Activated effector memory CD4-positive, alpha-beta T cell treated with anti-CD3 and anti-CD28 coated beads, Interleukin-2, amount 50 U/mL, for 16 hours (primary cell): ENCODE results near the gene FAM89B.

ENCODE experiments used
- DNase-seq: peaks from one replicate; pipeline ENCODE4 v3.0.0-alpha.2; 2020

FAM89B gene

GRCh38 chr11:65575568-65576231 is 3.4 kb downstream of the FAM89B start, which contains the start of gene EHBP1L1:
EHBP1L1 (plus strand) TSS chr11:65576053; CDS start chr11:65576303, 250 bp downstream.
- DNase-seq: peak; percentile 92

- no peak for DNase-seq
Measured at GRCh38 chr11:65576232-65576866, 4.0 kb downstream of the FAM89B start.

- peak; percentile 78 for DNase-seq
Measured at GRCh38 chr11:65576867-65577755, 4.8 kb downstream of the FAM89B start.

- DNase-seq: no peak
Measured at GRCh38 chr11:65577756-65578109, 5.4 kb downstream of the FAM89B start.

GRCh38 chr11:65578134-65578533 is 5.8 kb downstream of the FAM89B start:
- DNase-seq: no peak

GRCh38 chr11:65578667-65579066 is 6.3 kb downstream of the FAM89B start:
- DNase-seq: no peak

GRCh38 chr11:65579291-65579690 is 7.0 kb downstream of the FAM89B start:
- DNase-seq: no peak

GRCh38 chr11:65580031-65580692 is 7.8 kb downstream of the FAM89B start:
- no peak for DNase-seq

GRCh38 chr11:65580756-65581155 is 8.4 kb downstream of the FAM89B start:
- no peak for DNase-seq

GRCh38 chr11:65581928-65582327 is 9.6 kb downstream of the FAM89B start:
- DNase-seq: no peak

- no peak for DNase-seq
Measured at GRCh38 chr11:65583589-65583988, 11.3 kb downstream of the FAM89B start.

- DNase-seq: no peak
Measured at GRCh38 chr11:65584106-65584505, 11.8 kb downstream of the FAM89B start.

GRCh38 chr11:65584723-65585171 is 12.4 kb downstream of the FAM89B start:
- DNase-seq: no peak

- no peak for DNase-seq
Measured at GRCh38 chr11:65585396-65586246, 13.3 kb downstream of the FAM89B start.

GRCh38 chr11:65586247-65586630 is 13.9 kb downstream of the FAM89B start:
- no peak for DNase-seq

GRCh38 chr11:65586676-65587075 is 14.3 kb downstream of the FAM89B start:
- DNase-seq: no peak

GRCh38 chr11:65588199-65589054 is 16.1 kb downstream of the FAM89B start:
- peak; percentile 89 for DNase-seq

GRCh38 chr11:65589444-65590239 is 17.3 kb downstream of the FAM89B start:
- DNase-seq: no peak

GRCh38 chr11:65590240-65590738 is 18.0 kb downstream of the FAM89B start:
- no peak for DNase-seq
